ENCODE results near the gene TRIM46. TPM values are rescaled to one million over a fixed set of nuclear protein-coding genes. Genes with fewer than 3 reads are reported as not detected.

Gene TRIM46
- total and polyA plus RNA-seq, 2 of the 13 experiments (the other 11 are each of a cell fraction or from before 2014, with no cell fraction given): 0.04 to 0.09 TPM

GRCh38 chr1:155139895-155140629, 33.6 kb upstream of the TRIM46 start, which contains the start of gene DPM3 (continued):
- TF ChIP-seq POGK (CRISPR knock-in tag; conservative IDR thresholded peaks at IDR 0.05): peak; percentile 29
- no peak for TF ChIP-seq ZNF3 (CRISPR knock-in tag; IDR thresholded peaks at IDR 0.05)
- TF ChIP-seq ZNF691 (CRISPR knock-in tag; IDR thresholded peaks at IDR 0.05; ENCODE audit: borderline replicate concordance, low read depth): no peak
- TF ChIP-seq MXD4 (CRISPR knock-in tag; IDR thresholded peaks at IDR 0.05): peak; percentile 40; the same call in 1 of the 2 replicates
- peak; percentile 96 for TF ChIP-seq ZNF605 (CRISPR knock-in tag; IDR thresholded peaks at IDR 0.05)
- TF ChIP-seq AGO1 (IDR thresholded peaks at IDR 0.05; ENCODE audit: low read depth, low read length, poor library complexity, severe bottlenecking): peak; percentile 69
- peak; percentile 29 for TF ChIP-seq HNRNPLL (IDR thresholded peaks at IDR 0.05; ENCODE audit: low read depth, low read length, poor library complexity, severe bottlenecking)
- no peak for TF ChIP-seq NR0B2 (CRISPR knock-in tag; IDR thresholded peaks at IDR 0.05)
- no peak for TF ChIP-seq PAWR (CRISPR knock-in tag; IDR thresholded peaks at IDR 0.05; ENCODE audit: borderline replicate concordance)
- TF ChIP-seq ATF5 (CRISPR knock-in tag; IDR thresholded peaks at IDR 0.05; ENCODE audit: low read depth): no peak
- TF ChIP-seq SIX1 (CRISPR knock-in tag; IDR thresholded peaks at IDR 0.05; ENCODE audit: borderline replicate concordance): no peak
- peak; percentile 69 for TF ChIP-seq ZNF781 (CRISPR knock-in tag; IDR thresholded peaks at IDR 0.05; ENCODE audit: borderline replicate concordance, not compliant biosample characterization)
- no peak for TF ChIP-seq ATF7 (IDR thresholded peaks at IDR 0.05)
- no peak for TF ChIP-seq ATF7 (CRISPR knock-in tag; IDR thresholded peaks at IDR 0.05)
- no peak for TF ChIP-seq ZNF709 (CRISPR knock-in tag; IDR thresholded peaks at IDR 0.05)
- peak; percentile 62 for TF ChIP-seq RBM39 (IDR thresholded peaks at IDR 0.05; ENCODE audit: low read depth, low read length, poor library complexity, severe bottlenecking)
- TF ChIP-seq ZNF770 (CRISPR knock-in tag; IDR thresholded peaks at IDR 0.05): no peak; the same call in none of the 2 replicates
- 0 out of 2 replicates have a peak, but pooled peaks have one; percentile 22 for TF ChIP-seq ATF6 (CRISPR knock-in tag; conservative IDR thresholded peaks at IDR 0.05)
- no peak for TF ChIP-seq THAP8 (CRISPR knock-in tag; IDR thresholded peaks at IDR 0.05; ENCODE audit: borderline replicate concordance)
